DOHH2 (cell line): Measurements from ENCODE around the gene NOL4L.
"Not testable (repeated sequence)": the region's sequence is repeated elsewhere in the genome, so short reads cannot be mapped to it uniquely, and the experiment has no call there.

ENCODE experiments used
- EZH2phosphoT487 ChIP-seq: fragments of 200-600 bp; sonication (generic); IDR thresholded peaks from 2 replicates; pipeline ENCODE4 v1.6.1; 2017; ENCODE audit warnings: borderline replicate concordance, mild to moderate bottlenecking, antibody characterized with exemption, low read length, moderate library complexity, mixed read lengths
- TF ChIP-seq, protein P1 (sequence below): fragments of 200-600 bp; sonication (generic); IDR thresholded peaks from one replicate; pipeline ENCODE4 v1.5.1; 2014; ENCODE audit warnings: antibody characterized with exemption, mild to moderate bottlenecking, low read depth, low read length; ENCODE audit not compliant: poor library complexity, severe bottlenecking

DNA sequence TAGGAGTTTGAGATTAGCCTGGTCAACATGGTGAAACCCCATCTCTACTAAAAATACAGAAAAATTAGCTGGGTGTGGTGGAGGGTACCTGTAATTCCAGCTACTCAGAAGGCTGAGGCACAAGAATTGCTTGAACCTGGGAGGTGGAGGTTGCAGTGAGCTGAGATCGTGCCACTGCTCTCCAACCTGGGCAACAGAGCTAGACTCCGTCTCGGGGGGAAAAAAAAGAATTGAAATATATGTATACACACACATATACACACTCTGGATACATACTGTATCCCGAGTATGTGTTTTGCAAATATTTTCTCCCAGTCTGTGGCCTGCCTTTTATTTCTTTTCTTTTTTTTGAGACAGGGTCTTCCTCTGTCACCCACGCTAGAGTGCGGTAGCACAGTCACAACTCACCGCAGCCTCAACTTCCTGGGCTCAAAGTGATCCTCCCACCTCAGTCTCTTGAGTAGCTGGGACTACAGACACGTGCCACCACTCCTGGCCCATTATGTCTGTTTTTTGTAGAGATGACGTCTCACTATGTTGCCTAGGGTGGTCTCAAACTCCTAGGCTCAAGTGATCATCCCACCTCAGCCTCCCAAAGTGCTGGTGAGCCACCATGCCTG, 177.9 kb downstream of the NOL4L start:
- TF ChIP-seq, protein P1, sequence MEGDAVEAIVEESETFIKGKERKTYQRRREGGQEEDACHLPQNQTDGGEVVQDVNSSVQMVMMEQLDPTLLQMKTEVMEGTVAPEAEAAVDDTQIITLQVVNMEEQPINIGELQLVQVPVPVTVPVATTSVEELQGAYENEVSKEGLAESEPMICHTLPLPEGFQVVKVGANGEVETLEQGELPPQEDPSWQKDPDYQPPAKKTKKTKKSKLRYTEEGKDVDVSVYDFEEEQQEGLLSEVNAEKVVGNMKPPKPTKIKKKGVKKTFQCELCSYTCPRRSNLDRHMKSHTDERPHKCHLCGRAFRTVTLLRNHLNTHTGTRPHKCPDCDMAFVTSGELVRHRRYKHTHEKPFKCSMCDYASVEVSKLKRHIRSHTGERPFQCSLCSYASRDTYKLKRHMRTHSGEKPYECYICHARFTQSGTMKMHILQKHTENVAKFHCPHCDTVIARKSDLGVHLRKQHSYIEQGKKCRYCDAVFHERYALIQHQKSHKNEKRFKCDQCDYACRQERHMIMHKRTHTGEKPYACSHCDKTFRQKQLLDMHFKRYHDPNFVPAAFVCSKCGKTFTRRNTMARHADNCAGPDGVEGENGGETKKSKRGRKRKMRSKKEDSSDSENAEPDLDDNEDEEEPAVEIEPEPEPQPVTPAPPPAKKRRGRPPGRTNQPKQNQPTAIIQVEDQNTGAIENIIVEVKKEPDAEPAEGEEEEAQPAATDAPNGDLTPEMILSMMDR: not testable (repeated sequence)
- not testable (repeated sequence) for TF ChIP-seq EZH2phosphoT487
